PC-3 (cell line): Measurements from ENCODE around the gene KCNJ10.

Source experiments
- CTCF ChIP-seq: fragments of 300-600 bp; sonication (generic); conservative IDR thresholded peaks from 2 replicates; pipeline ENCODE4 v1.5.1; 2017; ENCODE audit warnings: antibody characterized with exemption, low read depth, mild to moderate bottlenecking, low read length
- EZH2 ChIP-seq: fragments of 300-600 bp; sonication (generic); IDR thresholded peaks from one replicate; pipeline ENCODE4 v1.6.1; 2017; ENCODE audit warnings: antibody characterized with exemption, mild to moderate bottlenecking, low read length; ENCODE audit not compliant: unreplicated experiment

- TF ChIP-seq CTCF (no peak), EZH2 (no peak)
These were observed 51.1 kb downstream of the KCNJ10 start for GRCh38 chr1:160018900-160019299.
